ENCODE results near the gene PPP4R3B.
A peak's percentile ranks its signal among the peaks of the same experiment; 100 is the strongest.
"Not testable (repeated sequence)": the region's sequence is repeated elsewhere in the genome, so short reads cannot be mapped to it uniquely, and the experiment has no call there.

The PPP4R3B gene

GRCh38 chr2:55617175-55618024 lies at the start of gene PPP4R3B:
PPP4R3B (minus strand) TSS chr2:55617622; CDS start chr2:55617285, 337 bp downstream.
- peak; percentile 98 to 99 for DNase-seq

GRCh38 chr2:55653255-55653654 lies 35.8 kb upstream of the PPP4R3B start:
- no peak for DNase-seq

- no peak for DNase-seq
Observed at GRCh38 chr2:55649211-55649610, 31.8 kb upstream of the PPP4R3B start.

GRCh38 chr2:55636831-55637230 lies 19.4 kb upstream of the PPP4R3B start:
- no peak for DNase-seq

DNA sequence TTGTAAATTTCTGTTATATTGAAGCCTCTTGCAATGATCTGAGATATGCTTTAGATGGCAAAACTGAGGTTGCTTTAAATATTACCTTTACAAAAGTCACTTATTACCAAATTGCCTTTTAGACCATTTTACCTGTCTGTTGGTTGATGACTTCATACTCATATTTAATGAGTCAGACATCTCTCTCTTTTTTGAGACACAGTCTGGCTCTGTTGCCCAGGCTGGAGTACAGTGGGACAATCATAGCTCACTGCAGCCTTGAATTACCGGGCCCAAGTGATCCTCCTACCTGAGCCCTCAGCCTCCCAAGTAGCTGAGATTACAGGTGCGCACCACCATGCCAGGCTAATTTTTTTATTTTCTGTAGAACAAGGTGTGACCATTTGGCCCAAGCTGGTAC lies 11.5 kb upstream of the PPP4R3B start:
- DNase-seq: no peak

DNA sequence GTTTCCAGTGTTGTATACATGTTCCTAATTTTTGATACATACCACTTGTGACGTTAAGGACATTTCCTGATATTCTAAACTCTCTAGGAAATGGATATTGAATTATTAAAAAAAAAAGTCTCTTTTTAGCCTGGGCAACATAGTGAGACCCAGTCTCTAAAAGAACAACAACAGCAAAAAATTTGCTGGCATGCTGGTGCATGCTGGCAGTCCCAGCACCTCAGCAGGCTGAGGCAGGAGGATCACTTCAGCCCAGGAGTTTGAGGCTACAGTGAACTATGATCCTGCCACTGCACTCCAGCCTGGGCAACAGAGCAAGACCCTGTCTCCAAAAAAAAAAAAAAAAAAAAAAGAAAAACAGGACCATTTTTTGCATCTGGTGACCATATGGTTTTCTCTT lies 10.5 kb upstream of the PPP4R3B start:
- DNase-seq: no peak

- no peak for DNase-seq
Observed at GRCh38 chr2:55621802-55622201, 4.4 kb upstream of the PPP4R3B start.

- DNase-seq: peak; percentile 2 to 19
Observed at GRCh38 chr2:55620123-55620779, 2.8 kb upstream of the PPP4R3B start.

DNA sequence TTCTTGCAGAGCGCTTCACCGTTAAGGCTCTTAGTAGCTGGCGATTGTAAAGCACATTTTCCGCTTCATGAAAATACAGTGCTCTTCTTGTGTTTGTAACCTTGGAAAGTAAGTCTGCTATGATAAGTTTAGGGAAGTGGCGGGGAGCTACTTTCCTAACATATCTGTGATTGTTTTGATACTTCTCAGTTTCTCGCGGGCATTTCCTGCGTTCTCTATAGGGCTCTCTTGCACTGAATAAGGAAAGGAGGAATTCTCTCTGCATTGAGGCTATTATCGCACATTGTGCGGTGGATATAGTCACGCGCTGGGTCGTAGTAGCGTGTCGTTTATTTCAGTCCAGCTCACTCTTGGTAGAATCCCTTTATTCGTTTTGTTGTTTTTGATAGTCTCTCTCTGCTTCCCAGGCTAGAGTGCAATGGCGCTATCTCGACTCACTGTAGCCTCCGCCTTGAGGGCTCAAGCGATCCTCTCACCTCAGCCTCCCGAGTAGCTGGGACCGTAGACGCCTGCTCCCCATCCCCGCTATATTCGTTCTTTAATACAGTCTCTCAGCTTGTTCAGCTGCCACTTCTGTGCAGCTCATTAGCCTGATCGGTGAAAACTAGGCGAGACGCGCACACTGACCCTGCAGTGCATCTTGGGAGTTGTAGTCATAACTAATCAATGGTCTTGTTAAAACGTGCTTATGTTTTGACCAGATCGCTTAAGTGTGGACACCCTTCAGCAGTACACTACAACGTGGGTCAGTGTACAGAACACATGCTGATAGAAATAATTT lies 1.0 kb upstream of the PPP4R3B start:
- peak; percentile 16 to 66 for DNase-seq

- no peak for DNase-seq
Observed at GRCh38 chr2:55618025-55618274, 528 bp upstream of the PPP4R3B start.

- DNase-seq: peak; percentile 35 to 68
Observed at GRCh38 chr2:55616551-55617174, 759 bp downstream of the PPP4R3B start.

- DNase-seq: no peak
Observed at GRCh38 chr2:55611997-55612396, 5.4 kb downstream of the PPP4R3B start.

GRCh38 chr2:55610954-55611743 lies 6.3 kb downstream of the PPP4R3B start:
- DNase-seq: no peak

- no peak for DNase-seq
Observed at GRCh38 chr2:55609938-55610578, 7.4 kb downstream of the PPP4R3B start.

DNA sequence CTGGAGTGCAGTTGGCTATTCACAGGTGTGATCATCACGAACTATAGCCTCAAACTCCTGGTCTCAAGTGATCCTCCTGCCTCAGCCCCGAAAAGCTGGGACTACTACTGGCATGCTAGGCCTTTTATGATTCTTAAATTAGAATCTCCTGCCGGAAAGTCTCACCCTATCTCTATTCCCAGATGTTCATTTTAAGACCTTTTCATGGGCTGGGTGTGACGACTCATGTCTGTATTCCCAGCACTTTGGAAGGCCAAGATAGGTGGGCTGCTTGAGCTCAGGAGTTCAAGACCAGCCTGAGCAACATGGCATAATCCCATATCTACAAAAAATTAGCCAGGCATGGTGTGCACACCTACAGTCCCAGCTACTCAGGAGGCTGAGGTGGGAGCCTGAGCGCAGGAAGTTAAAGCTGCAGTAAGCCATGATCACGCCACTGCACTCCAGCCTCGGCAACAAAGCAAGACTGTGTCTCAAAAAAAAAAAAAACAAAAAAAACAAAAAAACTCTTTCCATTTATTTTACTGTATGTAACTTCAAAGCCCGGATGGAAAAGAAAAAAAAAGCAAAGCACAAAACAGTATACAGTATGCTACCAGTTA lies 8.1 kb downstream of the PPP4R3B start:
- DNase-seq: no peak

- no peak for DNase-seq
Observed at GRCh38 chr2:55607717-55608116, 9.7 kb downstream of the PPP4R3B start.

- DNase-seq: no peak
Observed at GRCh38 chr2:55604027-55604565, 13.3 kb downstream of the PPP4R3B start.

- no peak for DNase-seq
Observed at GRCh38 chr2:55601849-55602248, 15.6 kb downstream of the PPP4R3B start.

GRCh38 chr2:55598056-55598795 lies 19.2 kb downstream of the PPP4R3B start:
- no peak for DNase-seq

DNA sequence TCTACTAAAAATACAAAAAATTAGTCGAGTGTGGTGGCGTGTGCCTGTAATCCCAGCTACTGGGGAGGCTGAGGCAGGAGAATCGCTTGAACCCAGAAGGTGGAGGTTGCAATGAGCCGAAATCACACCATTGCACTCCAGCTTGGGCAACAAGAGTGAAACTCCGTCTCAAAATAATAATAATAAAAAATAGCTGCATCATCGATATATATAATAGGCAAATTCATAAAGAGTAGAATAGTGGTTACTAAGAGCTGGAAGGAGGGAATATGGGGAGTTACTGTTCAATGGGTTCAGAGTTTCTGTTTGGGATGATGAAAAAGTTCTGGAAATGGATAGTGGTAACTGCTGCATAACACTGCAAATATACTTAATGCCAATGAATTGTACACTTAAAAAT lies 20.6 kb downstream of the PPP4R3B start:
- DNase-seq: not testable (repeated sequence)
